H1 (cell line): ENCODE results near the gene SEMA6D. TPM values are rescaled to one million over a fixed set of nuclear protein-coding genes. Genes with fewer than 3 reads are reported as not detected.

Experiments used
- CTCF ChIA-PET: fragments of 300-600 bp; sonication (Branson Sonifier 250); formaldehyde crosslinking; loops from one replicate; lab custom pipeline; 2021; ENCODE audit not compliant: partially characterized antibody; lab: Charles Lee
- POLR2A ChIA-PET: fragments of 300-600 bp; sonication (Branson Sonifier 250); formaldehyde crosslinking; loops from one replicate; lab custom pipeline; 2021; ENCODE audit warnings: inconsistent platforms; ENCODE audit not compliant: partially characterized antibody; lab: Charles Lee
- DNase-seq, 2 experiments: peaks; one replicate each; pipeline versions ENCODE4 v3.0.0 to v3.0.0-alpha.2; 2010 to 2022; ENCODE audit warnings: low spot score in 2 of 2, low read depth in 1 of 2, mixed read lengths in 1 of 2
- FAIRE-seq: peaks from 2 replicates; lab custom pipeline; 2011; peaks lifted over from hg19 to GRCh38; lab: Jason Lieb, UNC
- H2AFZ ChIP-seq: 2 replicates; pipeline ENCODE4 v1.8.1; 2012; ENCODE audit warnings: low read length, inconsistent platforms
- H2AK5ac ChIP-seq: 2 replicates; pipeline ENCODE4 v1.6.1; 2013; ENCODE audit warnings: low read depth, low read length
- H2BK120ac ChIP-seq: replicated peaks from 2 replicates; pipeline ENCODE3; 2013; ENCODE audit warnings: low read depth, low read length, inconsistent platforms
- H2BK12ac ChIP-seq: 2 replicates; pipeline ENCODE4 v1.6.1; 2013; ENCODE audit warnings: low read depth, low read length
- H2BK15ac ChIP-seq: 2 replicates; pipeline ENCODE4 v1.6.1; 2013; ENCODE audit warnings: low read length
- H2BK20ac ChIP-seq: 2 replicates; pipeline ENCODE4 v1.6.1; 2013; ENCODE audit warnings: low read length
- H2BK5ac ChIP-seq: 2 replicates; pipeline ENCODE4 v1.6.1; 2013; ENCODE audit warnings: low read depth, low read length
- H3K14ac ChIP-seq: 2 replicates; pipeline ENCODE4 v1.6.1; 2013; ENCODE audit warnings: inconsistent platforms; ENCODE audit not compliant: insufficient read length
- H3K18ac ChIP-seq: 2 replicates; pipeline ENCODE4 v1.6.1; 2013; ENCODE audit warnings: low read length; ENCODE audit errors: extremely low read depth
- H3K23ac ChIP-seq: 2 replicates; pipeline ENCODE4 v1.6.1; 2013; ENCODE audit warnings: inconsistent platforms; ENCODE audit not compliant: insufficient read length
- H3K23me2 ChIP-seq: 2 replicates; pipeline ENCODE4 v1.6.1; 2013; ENCODE audit warnings: low read depth, low read length
- H3K27ac ChIP-seq: 2 replicates; pipeline ENCODE4 v1.6.1; 2011; ENCODE audit warnings: low read depth, low read length, inconsistent platforms
- H3K27me3 ChIP-seq, 4 experiments: replicated peaks in 1 of 4; 1 replicate in 1 of 4; 2 replicates in 3 of 4; pipeline versions ENCODE4 v1.6.1 to v1.8.1; 2011 to 2013; ENCODE audit warnings: low read length in 3 of 4, mild to moderate bottlenecking in 3 of 4, inconsistent platforms in 2 of 4, mixed read lengths in 2 of 4, moderate library complexity in 1 of 4; ENCODE audit not compliant: control insufficient read depth in 3 of 4, insufficient read depth in 3 of 4; ENCODE audit errors: extremely low read depth in 1 of 4
- H3K36me3 ChIP-seq, 4 experiments: 2 replicates each; pipeline versions ENCODE4 v1.6.1 to v1.8.1; 2011 to 2013; ENCODE audit warnings: mild to moderate bottlenecking in 4 of 4, low read length in 3 of 4, moderate library complexity in 2 of 4, control low read depth in 1 of 4, inconsistent platforms in 1 of 4; ENCODE audit not compliant: insufficient read depth in 4 of 4, control insufficient read depth in 2 of 4
- H3K4ac ChIP-seq: replicated peaks from 2 replicates; pipeline ENCODE3; 2013; ENCODE audit warnings: low read length, low read depth, mixed read lengths, inconsistent platforms; ENCODE audit not compliant: insufficient read length
- H3K4me1 ChIP-seq, 4 experiments: replicated peaks in 1 of 4; 1 replicate in 1 of 4; 2 replicates in 3 of 4; pipeline versions ENCODE4 v1.6.1 to v1.8.1; 2011 to 2013; ENCODE audit warnings: low read length in 3 of 4, inconsistent platforms in 2 of 4, mixed read lengths in 1 of 4; ENCODE audit not compliant: insufficient read depth in 4 of 4, control insufficient read depth in 3 of 4
- H3K4me2 ChIP-seq, 2 experiments: 2 replicates each; pipeline versions ENCODE4 v1.6.1 to v1.8.1; 2011 to 2013; ENCODE audit warnings: low read depth in 2 of 2, low read length in 2 of 2, control low read depth in 1 of 2, inconsistent platforms in 1 of 2, mild to moderate bottlenecking in 1 of 2; ENCODE audit not compliant: insufficient read depth in 1 of 2
- H3K4me3 ChIP-seq, 4 experiments: fragments of 200-600, 300-600 bp in 1 of 4; sonication (generic), shearing (Covaris generic), sonication (Bioruptor Twin) in 1 of 4; 2 replicates each; pipeline versions ENCODE4 v1.5.1 to v1.8.1; 2011 to 2016; ENCODE audit warnings: low read length in 4 of 4, low read depth in 3 of 4, control low read depth in 2 of 4, inconsistent platforms in 2 of 4, mild to moderate bottlenecking in 2 of 4, mixed read lengths in 1 of 4, moderate library complexity in 1 of 4; ENCODE audit not compliant: insufficient read depth in 2 of 4; ENCODE audit errors: extremely low read depth in 1 of 4
- H3K56ac ChIP-seq: replicated peaks from 2 replicates; pipeline ENCODE3; 2013; ENCODE audit warnings: low read depth, mild to moderate bottlenecking, mixed read lengths, low read length, inconsistent platforms; ENCODE audit not compliant: insufficient read length
- H3K79me1 ChIP-seq: 2 replicates; pipeline ENCODE4 v1.6.1; 2013; ENCODE audit warnings: low read depth, low read length, control low read depth
- H3K79me2 ChIP-seq, 2 experiments: 2 replicates each; pipeline versions ENCODE4 v1.6.1 to v1.8.1; 2012 to 2013; ENCODE audit warnings: low read length in 2 of 2, mild to moderate bottlenecking in 2 of 2, inconsistent platforms in 1 of 2; ENCODE audit not compliant: insufficient read depth in 2 of 2, control insufficient read depth in 1 of 2
- H3K9ac ChIP-seq, 4 experiments: replicated peaks in 1 of 4; 1 replicate in 1 of 4; 2 replicates in 3 of 4; pipeline versions ENCODE4 v1.6.1 to v1.8.1; 2011 to 2013; ENCODE audit warnings: low read depth in 3 of 4, low read length in 3 of 4, control low read depth in 2 of 4, mild to moderate bottlenecking in 2 of 4, moderate library complexity in 2 of 4, inconsistent platforms in 1 of 4; ENCODE audit errors: extremely low read depth in 1 of 4
- H3K9me3 ChIP-seq, 2 experiments: 2 replicates each; pipeline versions ENCODE4 v1.6.1 to v1.8.1; 2012 to 2013; ENCODE audit warnings: mild to moderate bottlenecking in 2 of 2, moderate library complexity in 2 of 2, control low read depth in 1 of 2, inconsistent platforms in 1 of 2, low read depth in 1 of 2, low read length in 1 of 2, mixed read lengths in 1 of 2; ENCODE audit not compliant: insufficient read depth in 2 of 2
- H4K20me1 ChIP-seq, 2 experiments: replicated peaks in 1 of 2; 2 replicates each; pipeline versions ENCODE3 to v1.8.1; 2011 to 2013; ENCODE audit warnings: inconsistent platforms in 2 of 2, low read length in 2 of 2, mild to moderate bottlenecking in 1 of 2; ENCODE audit not compliant: insufficient read depth in 2 of 2, control insufficient read depth in 1 of 2
- H4K5ac ChIP-seq: 2 replicates; pipeline ENCODE4 v1.6.1; 2013; ENCODE audit warnings: low read length, low read depth, mixed read lengths, inconsistent platforms; ENCODE audit not compliant: insufficient read length
- H4K8ac ChIP-seq: 2 replicates; pipeline ENCODE4 v1.8.0; 2013; ENCODE audit warnings: mild to moderate bottlenecking, moderate library complexity, low read length, inconsistent platforms; ENCODE audit not compliant: insufficient read depth; ENCODE audit errors: extremely low read depth
- H4K91ac ChIP-seq: replicated peaks from 2 replicates; pipeline ENCODE3; 2013; ENCODE audit warnings: low read length, mixed read lengths, inconsistent platforms; ENCODE audit not compliant: insufficient read length
- ATF2 ChIP-seq: IDR thresholded peaks from 2 replicates; pipeline ENCODE4 v1.6.1; 2012; ENCODE audit warnings: low read length, inconsistent platforms
- CBX5 ChIP-seq: fragments of 300-800, 300-1000 bp; sonication (generic); IDR thresholded peaks from 2 replicates; pipeline ENCODE4 v1.7.1; 2016; ENCODE audit warnings: antibody characterized with exemption, low read length, low read depth
- E2F6 ChIP-seq: IDR thresholded peaks from 2 replicates; pipeline ENCODE4 v1.6.1; 2012; ENCODE audit warnings: inconsistent platforms
- FOSL1 ChIP-seq: IDR thresholded peaks from 2 replicates; pipeline ENCODE4 v1.6.1; 2011; ENCODE audit warnings: mild to moderate bottlenecking, low read depth, low read length, moderate library complexity; ENCODE audit not compliant: insufficient read depth
- KDM4A ChIP-seq: IDR thresholded peaks from one replicate; pipeline ENCODE4 v1.7.1; 2012; ENCODE audit warnings: low read depth, mild to moderate bottlenecking, moderate library complexity, low read length, inconsistent platforms; ENCODE audit not compliant: severe bottlenecking
- NANOG ChIP-seq: IDR thresholded peaks from 2 replicates; pipeline ENCODE4 v1.6.1; 2011; ENCODE audit warnings: low read length, low read depth, mild to moderate bottlenecking, inconsistent platforms; ENCODE audit not compliant: insufficient read depth, poor library complexity, severe bottlenecking
- POLR2AphosphoS5 ChIP-seq: IDR thresholded peaks from 2 replicates; pipeline ENCODE4 v1.6.1; 2011; ENCODE audit warnings: low read depth, low read length
- POU5F1 ChIP-seq: IDR thresholded peaks from 2 replicates; pipeline ENCODE4 v1.6.1; 2011; ENCODE audit warnings: low read depth, mild to moderate bottlenecking, low read length, moderate library complexity
- RBBP5 ChIP-seq: IDR thresholded peaks from 2 replicates; pipeline ENCODE4 v1.7.1; 2012; ENCODE audit warnings: low read depth, mild to moderate bottlenecking, inconsistent platforms, low read length, moderate library complexity, borderline replicate concordance
- SP2 ChIP-seq: IDR thresholded peaks from 2 replicates; pipeline ENCODE4 v1.6.1; 2012; ENCODE audit warnings: mild to moderate bottlenecking, low read length, inconsistent platforms
- TAF7 ChIP-seq: optimal IDR thresholded peaks from 2 replicates; pipeline ENCODE3; 2011; ENCODE audit warnings: low read depth, mild to moderate bottlenecking, inconsistent platforms, low read length, moderate library complexity, borderline replicate concordance
- TCF12 ChIP-seq: IDR thresholded peaks from 2 replicates; pipeline ENCODE4 v1.6.1; 2011; ENCODE audit warnings: low read depth, mild to moderate bottlenecking, low read length
- ZNF274 ChIP-seq: IDR thresholded peaks from 2 replicates; pipeline ENCODE4 v1.7.0; 2012; ENCODE audit warnings: low read length, borderline replicate concordance; ENCODE audit errors: extremely low read depth
- WGBS, 2 experiments: shearing (Covaris generic) in 1 of 2; methylation state at CpG; one replicate each; pipeline versions ENCODE4 v1.1.6 to v1.1.7; 2013 to 2015; ENCODE audit warnings: low lambda C conversion rate in 2 of 2, mixed read lengths in 2 of 2, inconsistent platforms in 1 of 2, low coverage in 1 of 2, missing lambda C conversion rate in 1 of 2; ENCODE audit not compliant: insufficient replicate concordance in 2 of 2, insufficient coverage in 1 of 2, insufficient read length in 1 of 2; ENCODE audit errors: extremely low coverage in 1 of 2, missing lambda C conversion rate in 1 of 2; 5-methylcytosine and 5-hydroxymethylcytosine counted together
- polyA plus RNA-seq, 7 experiments: library from polyadenylated mRNA; depleted of rRNA in 3 of 7; stranded (reverse) in 5 of 7; unstranded in 2 of 7; fragments of >200 nt in 5 of 7; fragments of 200-250 nt in 2 of 7; gene quantifications; 1 replicate in 5 of 7; 2 replicates in 1 of 7; 4 replicates in 1 of 7; pipeline versions ENCODE4 v1.2.1 to v1.2.3, GENCODE V29; 2011 to 2013; ENCODE audit warnings: missing spikeins in 2 of 7, mixed read lengths in 2 of 7
- total RNA-seq: library from RNA; stranded (reverse); fragmentation: NEBNext Ultra II Directional; extraction: Animal tissue kit (Norgen Biotek cat#: 25700); gene quantifications from 2 replicates; pipeline ENCODE4 v1.2.1, GENCODE V29; 2021

The SEMA6D gene
- total and polyA plus RNA-seq, 2 of the 8 experiments (the other 6 are each of a cell fraction or from before 2014, with no cell fraction given), result 2.2 to 3.8 TPM

DNA sequence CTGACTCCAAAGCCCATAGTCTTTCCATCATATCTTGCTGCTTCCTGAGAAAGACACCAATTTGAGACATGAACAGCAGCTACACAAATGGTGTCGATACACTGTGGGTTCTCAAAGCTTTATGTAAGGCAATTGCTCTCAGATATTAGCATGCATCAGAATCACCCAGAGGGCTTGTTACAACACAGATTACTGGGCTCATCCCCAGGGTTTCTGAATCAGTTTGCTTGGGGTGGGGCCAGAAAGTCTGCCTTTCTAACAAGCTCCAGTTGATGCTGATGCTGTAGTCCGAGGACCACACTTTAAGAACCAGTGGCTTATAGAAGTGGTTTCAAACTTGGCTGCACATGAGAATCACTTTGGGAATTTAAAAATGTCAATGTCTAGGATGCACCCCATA is 86.5 kb downstream of the SEMA6D start:
- POLR2A ChIA-PET, result no interaction called here
- no peaks in the 10 kb centered on the region for H3K79me1 ChIP-seq
- H2BK15ac ChIP-seq, result no peak overlapping the region
- no peak overlapping the region for H2BK5ac ChIP-seq
- H4K8ac ChIP-seq, result no peak overlapping the region
- H3K9ac ChIP-seq, result no peak overlapping the region
- no peak overlapping the region for H2BK120ac ChIP-seq
- H3K56ac ChIP-seq, result no peak overlapping the region
- H3K14ac ChIP-seq, result no peak overlapping the region
- no peak overlapping the region for H2BK12ac ChIP-seq
- H2AK5ac ChIP-seq, result no peak overlapping the region
- no peak overlapping the region for H2BK20ac ChIP-seq
- no peak overlapping the region for H3K4me2 ChIP-seq
- no peaks in the 10 kb centered on the region for H3K27me3 ChIP-seq
- CTCF ChIA-PET, result no interaction called here
- no peaks in the 10 kb centered on the region for H3K4me1 ChIP-seq
- no peak for FAIRE-seq
- no peak overlapping the region for H4K5ac ChIP-seq
- H3K4ac ChIP-seq, result no peak overlapping the region
- no peaks in the 10 kb centered on the region for H3K36me3 ChIP-seq
- H3K9me3 ChIP-seq, result no peaks in the 10 kb centered on the region
- no peak overlapping the region for H3K23ac ChIP-seq
- no peak overlapping the region for H3K4me3 ChIP-seq
- TF ChIP-seq TCF12, result no peak
- TF ChIP-seq SP2, result no peak
- no peak for TF ChIP-seq E2F6
- TF ChIP-seq KDM4A, result no peak
- TF ChIP-seq FOSL1, result no peak
- TF ChIP-seq ATF2, result no peak
- TF ChIP-seq POLR2AphosphoS5, result no peak
- TF ChIP-seq TAF7, result no peak
- TF ChIP-seq ZNF274, result no peak
- TF ChIP-seq RBBP5, result no peak
- no peak for TF ChIP-seq NANOG
- TF ChIP-seq POU5F1, result no peak
- no peak for TF ChIP-seq CBX5
- TF ChIP-seq, all 59 proteins: peak for 0
- Histone ChIP-seq H4K20me1 (no peaks in the 10 kb centered on the region), H3K27ac (no peak overlapping the region), H3K18ac (no peak overlapping the region), H3K79me2 (no peaks in the 10 kb centered on the region), H2AFZ (no peak overlapping the region), H4K91ac (no peak overlapping the region), H3K23me2 (no peaks in the 10 kb centered on the region)
- DNase-seq, result no peak
- 97% methylated on average over 2 of the region's 2 CpGs; no CpG with 5 or more reads in 1 of the 2 experiments for WGBS, 2 experiments
